Peyer's patch (tissue), 4 donors: ENCODE data around the gene SH3RF3.

Experiments
- POLR2A ChIP-seq, 2 donors: fragments of 450-650 bp; IDR thresholded peaks; one replicate each; pipeline ENCODE4 v1.5.1; 2017; ENCODE audit warnings: antibody characterized with exemption in 2 of 2, mild to moderate bottlenecking in 2 of 2, moderate library complexity in 2 of 2
- TF ChIP-seq, protein P1 (sequence below), 6 experiments: fragments of 450-650 bp in 4 of 6; fragments of 200-600 bp in 2 of 6; sonication (generic) in 1 of 6; IDR thresholded peaks; one replicate each; pipeline ENCODE4 v1.5.1; 2017 to 2019; ENCODE audit warnings: antibody characterized with exemption in 6 of 6, mild to moderate bottlenecking in 3 of 6, moderate library complexity in 1 of 6

DNA sequence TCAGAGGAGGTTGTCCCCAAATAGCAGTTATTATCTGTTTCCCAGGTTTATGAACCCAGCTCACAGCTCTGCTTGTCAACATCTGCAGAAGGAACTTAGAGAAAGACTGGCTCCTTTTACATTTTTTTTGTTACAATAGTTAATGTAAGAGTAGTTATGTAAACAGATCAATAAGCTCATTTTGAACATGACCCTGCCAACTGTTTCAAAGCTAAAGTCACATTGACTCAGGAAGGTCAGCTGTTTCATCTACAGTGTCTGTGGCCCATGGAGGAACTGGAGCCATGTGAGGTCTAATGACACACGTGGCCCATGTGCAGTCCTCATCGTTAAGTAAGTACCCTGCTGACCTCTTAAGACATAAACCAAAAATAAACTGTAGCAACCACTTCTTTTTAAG is 97.1 kb downstream of the SH3RF3 start:
- TF ChIP-seq, protein P1, sequence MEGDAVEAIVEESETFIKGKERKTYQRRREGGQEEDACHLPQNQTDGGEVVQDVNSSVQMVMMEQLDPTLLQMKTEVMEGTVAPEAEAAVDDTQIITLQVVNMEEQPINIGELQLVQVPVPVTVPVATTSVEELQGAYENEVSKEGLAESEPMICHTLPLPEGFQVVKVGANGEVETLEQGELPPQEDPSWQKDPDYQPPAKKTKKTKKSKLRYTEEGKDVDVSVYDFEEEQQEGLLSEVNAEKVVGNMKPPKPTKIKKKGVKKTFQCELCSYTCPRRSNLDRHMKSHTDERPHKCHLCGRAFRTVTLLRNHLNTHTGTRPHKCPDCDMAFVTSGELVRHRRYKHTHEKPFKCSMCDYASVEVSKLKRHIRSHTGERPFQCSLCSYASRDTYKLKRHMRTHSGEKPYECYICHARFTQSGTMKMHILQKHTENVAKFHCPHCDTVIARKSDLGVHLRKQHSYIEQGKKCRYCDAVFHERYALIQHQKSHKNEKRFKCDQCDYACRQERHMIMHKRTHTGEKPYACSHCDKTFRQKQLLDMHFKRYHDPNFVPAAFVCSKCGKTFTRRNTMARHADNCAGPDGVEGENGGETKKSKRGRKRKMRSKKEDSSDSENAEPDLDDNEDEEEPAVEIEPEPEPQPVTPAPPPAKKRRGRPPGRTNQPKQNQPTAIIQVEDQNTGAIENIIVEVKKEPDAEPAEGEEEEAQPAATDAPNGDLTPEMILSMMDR (IDR thresholded peaks at IDR 0.05) = no peak
- no peak for TF ChIP-seq POLR2A (IDR thresholded peaks at IDR 0.05)
